ELR (cell line): ENCODE results near the gene HMMR.
A peak's percentile ranks its signal among the peaks of the same experiment; 100 is the strongest.

ENCODE experiments used
- DNase-seq: peaks from one replicate; pipeline ENCODE4 v3.0.0-alpha.2; 2015; ENCODE audit warnings: low read depth

HMMR gene

GRCh38 chr5:163459462-163459818 is 992 bp upstream of the HMMR start:
- DNase-seq, result no peak

- DNase-seq, result peak; percentile 99
These were observed 442 bp upstream of the HMMR start, which contains the start of gene NUDCD2 for GRCh38 chr5:163459819-163460561. Gene NUDCD2 (minus strand): TSS chr5:163460102. CDS start chr5:163460050, 52 bp downstream.

- no peak for DNase-seq
These were observed 2.6 kb downstream of the HMMR start for GRCh38 chr5:163463063-163463435.

GRCh38 chr5:163467682-163468081 is 7.2 kb downstream of the HMMR start:
- no peak for DNase-seq

- peak; percentile 54 for DNase-seq
These were observed 13.3 kb downstream of the HMMR start for GRCh38 chr5:163473635-163474243.

GRCh38 chr5:163475411-163475810 is 15.0 kb downstream of the HMMR start:
- no peak for DNase-seq

- DNase-seq, result peak; percentile 58
These were observed 17.9 kb downstream of the HMMR start for GRCh38 chr5:163478126-163478981.

- no peak for DNase-seq
These were observed 18.5 kb downstream of the HMMR start for GRCh38 chr5:163478982-163479271.

- DNase-seq, result peak; percentile 61
These were observed 28.8 kb downstream of the HMMR start for GRCh38 chr5:163489055-163489744.

- DNase-seq, result no peak
These were observed 29.3 kb downstream of the HMMR start for GRCh38 chr5:163489745-163490075.

GRCh38 chr5:163496286-163496685 is 35.9 kb downstream of the HMMR start:
- peak; percentile 79 for DNase-seq

GRCh38 chr5:163497315-163497714 is 36.9 kb downstream of the HMMR start:
- no peak for DNase-seq

GRCh38 chr5:163498886-163499285 is 38.5 kb downstream of the HMMR start:
- peak; percentile 81 for DNase-seq

- no peak for DNase-seq
These were observed 42.1 kb downstream of the HMMR start for GRCh38 chr5:163502521-163502920.

- peak; percentile 85 for DNase-seq
These were observed 43.0 kb downstream of the HMMR start for GRCh38 chr5:163503106-163504078.

GRCh38 chr5:163504079-163504931 is 43.9 kb downstream of the HMMR start:
- peak; percentile 63 for DNase-seq

- DNase-seq, result no peak
These were observed 44.6 kb downstream of the HMMR start for GRCh38 chr5:163505049-163505367.

- DNase-seq, result peak; percentile 96
These were observed 45.1 kb downstream of the HMMR start, which contains the start of gene MAT2B for GRCh38 chr5:163505368-163506094. Gene MAT2B (plus strand): TSS chr5:163505619. CDS start chr5:163505687, 68 bp downstream.

- peak; percentile 43 for DNase-seq
These were observed 45.6 kb downstream of the HMMR start for GRCh38 chr5:163506095-163506457.

GRCh38 chr5:163506726-163507125 is 46.3 kb downstream of the HMMR start:
- peak; percentile 74 for DNase-seq
